Measurements from ENCODE around the gene DNAJC16. TPM values are rescaled to one million over a fixed set of nuclear protein-coding genes. Genes with fewer than 3 reads are reported as not detected.

The DNAJC16 gene
- total RNA-seq, 2 donors from 2014 or later = 11.9 to 12.5 TPM

- TF ChIP-seq POLR2A (IDR thresholded peaks at IDR 0.05) (no peak), CTCF (IDR thresholded peaks at IDR 0.05) (no peak)
- intact Hi-C loops (cut with DNase I) = no loop called here
- H3K27ac ChIP-seq = no peak overlapping the region
- no peak overlapping the region for H3K4me3 ChIP-seq
- peaks cover 13% of the 10 kb centered on the region for H3K4me1 ChIP-seq
- 87 to 90% methylated on average over 7 of the region's 7 CpGs for WGBS, 2 donors
- DNase-seq (no peak), ATAC-seq (no peak)
- no peaks in the 10 kb centered on the region for H3K36me3 ChIP-seq (replicated peaks in 1 of 2; ENCODE audit: insufficient read depth in 1 of 2, low read depth in 2 of 2)
- H3K27me3 ChIP-seq = no peaks in the 10 kb centered on the region
- H3K9me3 ChIP-seq = no peaks in the 10 kb centered on the region
Observed at GRCh38 chr1:15609631-15610030, 83.0 kb downstream of the DNAJC16 start.

- intact Hi-C loops (cut with DNase I) = no loop called here
- Histone ChIP-seq H3K36me3 (replicated peaks in 1 of 2; ENCODE audit: insufficient read depth in 1 of 2, low read depth in 2 of 2) (no peaks in the 10 kb centered on the region), H3K9me3 (no peaks in the 10 kb centered on the region), H3K27me3 (no peaks in the 10 kb centered on the region), H3K4me1 (peaks cover 11% of the 10 kb centered on the region), H3K4me3 (no peak overlapping the region), H3K27ac (no peak overlapping the region)
- no peak for TF ChIP-seq CTCF (IDR thresholded peaks at IDR 0.05)
- no peak for TF ChIP-seq POLR2A (IDR thresholded peaks at IDR 0.05)
- ATAC-seq = no peak
- 59 to 61% methylated on average over 4 of the region's 4 CpGs for WGBS, 2 donors
- DNase-seq = no peak
Observed at GRCh38 chr1:15610167-15610566, 83.5 kb downstream of the DNAJC16 start.

- no peak for DNase-seq
- ATAC-seq = no peak
Observed at GRCh38 chr1:15616373-15617172, 89.9 kb downstream of the DNAJC16 start.

GRCh38 chr1:15617173-15618076 lies 90.8 kb downstream of the DNAJC16 start, which contains the start of gene DDI2:
Gene DDI2, plus strand, starts transcription at chr1:15617458. Its CDS starts 213 bp downstream, at chr1:15617671.
- ATAC-seq (peak; percentile 92), DNase-seq (peak; percentile 97 to 98 (median 97))
- intact Hi-C loops (cut with DNase I) = no loop called here
- Histone ChIP-seq H3K27ac (peak within 1 kb of the TSS; percentile 94 to 100 (median 97)), H3K27me3 (no peaks in the 10 kb centered on the region), H3K9me3 (no peaks in the 10 kb centered on the region), H3K4me3 (peak within 1 kb of the TSS; percentile 64 to 80), H3K4me1 (peaks cover 49% of the 10 kb centered on the region), H3K36me3 (replicated peaks in 1 of 2; ENCODE audit: insufficient read depth in 1 of 2, low read depth in 2 of 2) (no peaks in the 10 kb centered on the region)
- 0 to 1% methylated on average over 26 to 83 of the region's 86 CpGs for WGBS, 2 donors
- TF ChIP-seq CTCF (IDR thresholded peaks at IDR 0.05) (no peak), POLR2A (IDR thresholded peaks at IDR 0.05) (peak; percentile 78 to 98 (median 88))

More at GRCh38 chr1:15616373-15617172, 89.9 kb downstream of the DNAJC16 start:
- no peaks in the 10 kb centered on the region for H3K36me3 ChIP-seq (replicated peaks in 1 of 2; ENCODE audit: insufficient read depth in 1 of 2, low read depth in 2 of 2)
- WGBS, 2 donors = 32 to 33% methylated on average over 16 of the region's 16 CpGs
- H3K9me3 ChIP-seq = no peaks in the 10 kb centered on the region
- H3K27me3 ChIP-seq = no peaks in the 10 kb centered on the region
- H3K4me3 ChIP-seq = no peak overlapping the region
- peaks cover 41% of the 10 kb centered on the region for H3K4me1 ChIP-seq
- H3K27ac ChIP-seq = peak overlapping the region; percentile 18 to 100 (median 96)
- TF ChIP-seq POLR2A (IDR thresholded peaks at IDR 0.05) = no peak
- TF ChIP-seq CTCF (IDR thresholded peaks at IDR 0.05) = no peak
- intact Hi-C loops (cut with DNase I) = no loop called here
